VCaP (cell line): ENCODE data around the gene FOCAD.

Experiments
- H3K27ac ChIP-seq: fragments of 450-650 bp; 2 replicates; pipeline ENCODE4 v1.5.1; 2017
- TF ChIP-seq, protein P1 (sequence below): fragments of 450-650 bp; conservative IDR thresholded peaks from 2 replicates; pipeline ENCODE4 v1.5.1; 2017; ENCODE audit warnings: mild to moderate bottlenecking, moderate library complexity

FOCAD gene, protein sequence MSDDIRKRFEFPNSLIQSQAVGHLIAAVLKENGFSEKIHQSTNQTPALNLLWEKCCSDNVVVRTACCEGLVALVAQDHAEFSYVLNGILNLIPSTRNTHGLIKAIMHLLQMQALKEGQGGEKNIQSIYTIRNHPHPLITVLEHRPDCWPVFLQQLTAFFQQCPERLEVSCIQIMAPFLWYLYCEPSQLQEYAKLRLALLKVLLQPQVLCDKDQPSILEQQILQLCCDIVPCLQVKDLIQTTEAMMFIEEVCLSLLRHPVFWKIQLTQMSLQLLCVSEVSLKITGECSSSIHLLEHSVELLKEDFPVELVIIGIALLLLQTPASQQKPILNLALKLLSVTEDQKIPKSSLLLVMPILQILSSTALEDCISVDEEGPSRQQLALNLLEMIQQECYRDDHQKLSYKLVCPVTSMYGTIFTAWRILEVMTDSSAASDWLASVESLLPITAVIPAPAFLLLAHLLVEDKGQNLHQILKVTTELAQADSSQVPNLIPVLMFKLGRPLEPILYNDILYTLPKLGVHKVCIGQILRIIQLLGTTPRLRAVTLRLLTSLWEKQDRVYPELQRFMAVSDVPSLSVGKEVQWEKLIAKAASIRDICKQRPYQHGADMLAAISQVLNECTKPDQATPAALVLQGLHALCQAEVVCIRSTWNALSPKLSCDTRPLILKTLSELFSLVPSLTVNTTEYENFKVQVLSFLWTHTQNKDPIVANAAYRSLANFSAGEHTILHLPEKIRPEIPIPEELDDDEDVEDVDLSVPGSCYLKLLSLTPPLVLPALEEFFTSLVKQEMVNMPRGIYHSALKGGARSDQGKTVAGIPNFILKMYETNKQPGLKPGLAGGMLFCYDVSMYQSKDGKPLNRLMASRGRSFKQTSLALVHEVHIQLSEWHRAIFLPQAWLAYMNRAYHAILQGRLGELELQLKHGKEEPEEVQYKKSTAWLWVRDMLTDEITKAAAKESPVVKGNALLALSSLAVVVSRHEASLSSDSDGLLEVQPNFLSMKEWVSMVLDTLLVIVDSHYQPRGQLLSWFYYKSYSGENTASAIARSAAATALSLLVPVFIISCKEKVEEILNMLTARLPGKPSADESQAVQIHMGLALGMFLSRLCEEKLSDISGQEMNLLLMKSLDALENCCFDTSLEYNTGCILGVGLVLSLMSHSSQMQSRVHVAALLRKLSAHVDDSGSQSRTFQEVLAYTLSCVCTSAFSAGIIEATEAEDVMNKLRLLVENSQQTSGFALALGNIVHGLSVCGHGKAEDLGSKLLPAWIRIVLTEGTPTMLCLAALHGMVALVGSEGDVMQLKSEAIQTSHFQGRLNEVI (N-terminal part only)

DNA sequence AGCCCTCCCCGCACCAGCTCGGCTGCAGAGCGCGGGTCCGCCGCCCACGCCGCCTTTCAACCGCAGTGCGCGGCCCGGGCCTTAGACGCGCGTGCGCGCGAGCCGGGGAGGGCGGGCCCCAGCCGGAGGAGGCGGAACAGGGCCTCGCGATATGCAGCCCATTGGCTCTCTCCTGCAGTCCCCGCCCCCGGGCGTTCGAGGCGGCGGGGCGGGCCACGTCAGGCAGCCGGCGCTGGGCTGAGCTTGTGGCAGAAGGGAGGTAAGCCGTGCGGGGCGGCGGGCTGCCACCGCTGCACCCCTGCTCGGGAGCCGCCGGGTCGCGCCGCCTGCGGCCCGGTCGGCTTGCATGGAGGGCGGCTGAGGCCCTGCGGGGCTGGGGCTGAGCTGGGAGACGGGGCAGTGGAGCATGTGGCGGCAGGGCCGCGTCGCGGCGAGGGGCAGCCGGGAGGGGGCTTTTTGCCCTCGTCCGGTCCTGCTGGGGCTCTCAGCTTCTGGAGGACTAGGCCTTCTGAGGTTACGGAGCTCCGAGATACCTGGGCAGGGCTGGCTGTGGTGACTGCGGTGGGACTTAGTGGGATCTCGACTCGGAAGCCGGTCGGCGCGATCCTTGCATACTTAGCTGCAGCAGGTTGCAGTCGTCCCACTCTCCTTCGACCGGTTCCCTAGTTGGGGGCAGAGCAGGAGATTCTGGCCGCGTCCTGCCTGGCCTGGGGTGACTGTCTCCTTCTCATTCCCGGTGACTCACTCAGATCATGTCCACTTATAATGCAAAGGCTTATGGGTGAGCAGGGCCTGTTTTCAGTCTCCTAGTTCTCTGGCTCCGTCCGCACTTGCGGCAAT is at the start of gene FOCAD:
TSS of gene FOCAD (plus strand) at position 225 of the 840 bp plus-strand sequence. CDS start 31,095 bp downstream, outside the sequence.
- TF ChIP-seq, protein P1, sequence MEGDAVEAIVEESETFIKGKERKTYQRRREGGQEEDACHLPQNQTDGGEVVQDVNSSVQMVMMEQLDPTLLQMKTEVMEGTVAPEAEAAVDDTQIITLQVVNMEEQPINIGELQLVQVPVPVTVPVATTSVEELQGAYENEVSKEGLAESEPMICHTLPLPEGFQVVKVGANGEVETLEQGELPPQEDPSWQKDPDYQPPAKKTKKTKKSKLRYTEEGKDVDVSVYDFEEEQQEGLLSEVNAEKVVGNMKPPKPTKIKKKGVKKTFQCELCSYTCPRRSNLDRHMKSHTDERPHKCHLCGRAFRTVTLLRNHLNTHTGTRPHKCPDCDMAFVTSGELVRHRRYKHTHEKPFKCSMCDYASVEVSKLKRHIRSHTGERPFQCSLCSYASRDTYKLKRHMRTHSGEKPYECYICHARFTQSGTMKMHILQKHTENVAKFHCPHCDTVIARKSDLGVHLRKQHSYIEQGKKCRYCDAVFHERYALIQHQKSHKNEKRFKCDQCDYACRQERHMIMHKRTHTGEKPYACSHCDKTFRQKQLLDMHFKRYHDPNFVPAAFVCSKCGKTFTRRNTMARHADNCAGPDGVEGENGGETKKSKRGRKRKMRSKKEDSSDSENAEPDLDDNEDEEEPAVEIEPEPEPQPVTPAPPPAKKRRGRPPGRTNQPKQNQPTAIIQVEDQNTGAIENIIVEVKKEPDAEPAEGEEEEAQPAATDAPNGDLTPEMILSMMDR = no peak
- H3K27ac ChIP-seq = peak within 1 kb of the TSS; percentile 95

DNA sequence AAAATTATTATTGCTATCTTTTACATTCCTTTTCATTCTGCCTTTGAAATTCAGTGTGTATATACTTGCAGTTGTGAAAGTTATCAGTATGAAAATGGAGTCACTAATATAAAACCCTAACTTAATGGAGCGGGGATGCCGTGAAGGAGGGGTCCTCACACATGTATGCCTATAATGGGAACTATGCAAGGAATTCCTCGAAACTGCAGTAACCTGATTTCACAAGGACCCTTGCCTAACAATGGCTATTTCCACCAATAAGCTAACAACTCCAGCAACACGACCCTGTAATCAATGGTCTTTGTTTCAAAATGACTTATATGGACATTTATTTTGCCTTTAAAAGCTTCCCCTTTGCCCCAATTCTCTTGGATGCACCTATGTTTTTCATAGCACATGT is 49.2 kb upstream of the FOCAD start:
- TF ChIP-seq, protein P1 = no peak
- H3K27ac ChIP-seq = no peak overlapping the region

DNA sequence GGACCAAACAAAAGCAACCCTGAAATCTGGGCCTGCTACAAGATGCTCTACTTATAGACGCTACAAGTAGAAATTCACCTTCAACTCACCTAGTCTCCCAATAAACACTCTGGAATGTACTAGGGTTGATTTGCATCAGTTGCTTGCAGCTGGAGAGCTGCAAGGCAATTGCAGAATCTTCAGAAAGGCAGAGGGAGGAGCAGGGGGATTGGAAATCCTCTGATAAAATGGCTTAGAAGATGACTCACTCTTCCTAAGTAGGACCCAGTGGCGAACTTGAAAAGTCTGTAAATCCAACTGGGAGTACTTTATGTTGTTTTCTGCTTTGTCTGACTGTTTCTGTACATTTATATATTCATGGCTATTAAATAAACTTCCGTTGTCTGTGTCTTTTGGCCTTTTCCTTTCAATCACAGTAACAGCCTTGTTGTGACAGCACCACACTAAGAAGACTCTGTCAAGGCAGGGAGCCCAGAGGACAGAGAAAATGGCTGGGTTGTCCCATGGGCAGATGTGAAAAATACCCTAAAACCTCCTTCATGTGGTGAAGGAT is 47.1 kb upstream of the FOCAD start:
- TF ChIP-seq, protein P1 = no peak
- no peak overlapping the region for H3K27ac ChIP-seq

DNA sequence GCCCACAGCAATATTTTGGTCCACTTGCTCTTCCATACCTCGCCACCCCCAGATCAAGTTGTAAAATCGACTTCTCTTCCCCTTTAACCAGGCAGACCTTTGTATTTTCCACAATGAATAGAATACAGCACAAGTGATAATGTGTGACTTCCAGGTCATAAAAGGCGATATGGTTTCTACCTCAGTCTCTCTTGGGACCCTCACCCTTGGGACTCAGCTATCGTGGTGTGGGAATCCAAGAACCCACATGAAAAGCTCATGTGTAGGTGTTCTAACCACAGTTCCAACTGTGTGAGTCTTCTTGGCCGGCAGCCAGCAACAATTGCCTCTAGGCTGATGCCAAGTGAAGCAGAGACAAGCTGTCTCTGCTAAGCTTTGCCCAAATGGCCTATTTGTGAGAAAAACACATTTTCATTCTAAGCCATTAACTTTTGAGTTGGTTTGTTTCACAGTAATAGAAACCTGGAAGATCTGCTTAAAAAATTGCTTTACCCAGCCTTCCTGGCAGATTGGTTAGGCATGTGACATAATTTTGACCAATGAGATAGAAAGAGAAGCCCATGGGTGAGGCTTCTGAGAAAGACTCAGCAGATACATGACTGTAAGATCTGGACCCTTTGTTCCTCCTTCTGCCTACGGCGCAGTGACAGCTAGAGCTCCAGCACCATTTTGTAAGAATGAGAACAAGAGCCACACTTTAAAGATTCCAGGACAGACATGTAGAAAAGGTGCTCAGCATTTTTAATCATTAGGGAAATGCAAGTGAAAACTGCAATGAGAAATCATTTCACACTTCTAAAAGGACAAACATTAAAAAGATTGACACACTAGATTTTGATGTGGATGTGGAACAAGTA is 43.5 kb upstream of the FOCAD start:
- peak overlapping the region; percentile 36; the same call in 1 of the 2 replicates for H3K27ac ChIP-seq
- TF ChIP-seq, protein P1 = no peak

DNA sequence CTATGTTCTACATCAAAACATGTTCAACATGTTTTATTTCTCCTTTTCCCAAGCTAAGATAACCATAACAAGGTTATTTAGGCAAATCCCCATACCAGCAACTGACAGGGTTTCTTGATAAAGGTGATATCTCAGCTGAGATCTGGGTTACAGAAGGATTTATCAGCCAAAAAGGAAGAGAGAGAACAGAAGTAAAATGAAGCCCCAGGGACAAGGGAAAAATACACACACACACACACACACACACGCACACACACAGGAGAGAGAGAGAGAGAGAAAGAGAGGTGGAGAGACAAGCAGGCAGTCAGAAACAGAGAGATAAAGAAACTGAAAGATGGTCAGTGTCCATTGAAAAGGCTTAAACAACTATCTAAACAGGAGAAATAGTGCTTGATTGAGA is 42.0 kb upstream of the FOCAD start:
- TF ChIP-seq, protein P1 = no peak
- H3K27ac ChIP-seq = peak overlapping the region; percentile 24

DNA sequence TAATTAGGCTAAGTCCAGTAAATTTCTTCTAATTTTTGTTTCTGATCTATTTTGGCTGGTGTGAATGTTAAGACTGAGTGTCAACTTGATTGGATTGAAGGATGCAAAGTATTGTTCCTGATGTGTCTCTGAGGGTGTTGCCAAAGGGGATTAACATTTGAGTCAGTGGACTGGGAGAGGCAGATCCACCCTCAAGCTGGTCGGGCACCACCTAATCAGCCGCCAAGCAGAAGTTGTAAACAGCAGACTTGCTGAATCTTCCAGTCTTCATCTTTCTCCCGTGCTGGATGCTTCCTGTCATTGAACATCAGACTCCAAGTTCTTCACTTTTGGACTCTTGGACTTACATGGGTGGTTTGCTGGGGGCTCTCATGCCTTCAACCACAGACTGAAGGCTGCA is 40.4 kb upstream of the FOCAD start:
- TF ChIP-seq, protein P1 = no peak
- no peak overlapping the region for H3K27ac ChIP-seq
